IPS DF 4.7 (cell line): ENCODE results near the gene CBR1.

Experiments
- DNase-seq: peaks from one replicate; pipeline ENCODE4 v3.0.0-alpha.2; 2013; ENCODE audit warnings: low spot score; ENCODE audit errors: extremely low read depth

Gene CBR1

DNA sequence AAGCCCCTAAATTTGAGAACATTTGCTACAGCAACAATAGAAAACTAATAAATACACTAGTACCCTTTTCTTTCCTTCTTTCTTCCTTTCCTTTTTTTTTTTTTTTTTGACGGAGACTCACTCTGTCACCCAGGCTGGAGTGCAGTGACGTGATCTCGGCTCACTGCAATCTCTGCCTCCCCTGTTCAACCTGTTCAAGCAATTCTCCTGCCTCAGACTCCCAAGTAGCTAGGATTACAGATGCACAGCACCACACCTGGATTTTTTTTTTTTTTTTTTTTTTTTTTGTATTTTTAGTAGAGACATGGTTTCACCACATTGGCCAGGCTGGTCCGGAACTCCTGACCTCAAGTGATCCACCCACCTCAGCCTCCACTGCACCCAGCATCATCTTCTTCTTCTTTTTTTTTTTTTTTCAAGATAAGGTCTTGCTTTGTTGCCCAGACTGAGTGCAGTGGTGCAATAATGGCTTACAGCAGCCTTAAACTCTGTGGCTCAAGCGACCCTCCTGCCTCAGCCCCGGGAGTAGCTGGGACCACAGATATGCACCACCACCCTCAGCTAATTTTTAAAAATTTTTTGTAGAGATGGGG is 45.4 kb downstream of the CBR1 start:
- DNase-seq, result no peak

DNA sequence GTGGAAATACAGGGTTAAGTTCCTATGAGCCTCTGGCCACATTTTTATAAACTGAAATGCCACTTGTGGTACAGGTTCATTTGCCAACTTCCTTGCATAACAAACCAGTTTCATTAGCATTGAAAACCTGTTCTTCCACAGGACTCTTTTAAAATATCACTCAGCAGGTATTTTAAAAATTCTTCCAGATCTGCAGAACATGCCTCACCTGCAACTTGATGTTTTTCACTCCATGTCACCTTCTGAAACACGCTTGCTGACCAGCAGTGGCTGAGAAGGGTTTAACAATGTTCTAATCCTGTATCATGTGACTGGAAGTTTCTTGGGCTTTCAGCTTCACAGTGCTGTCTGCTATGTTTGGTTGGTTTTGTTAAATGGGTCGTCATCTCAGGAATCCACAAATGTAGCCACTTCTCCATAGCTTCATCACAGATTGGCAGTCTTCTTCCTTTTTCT is 47.5 kb downstream of the CBR1 start:
- no peak for DNase-seq

DNA sequence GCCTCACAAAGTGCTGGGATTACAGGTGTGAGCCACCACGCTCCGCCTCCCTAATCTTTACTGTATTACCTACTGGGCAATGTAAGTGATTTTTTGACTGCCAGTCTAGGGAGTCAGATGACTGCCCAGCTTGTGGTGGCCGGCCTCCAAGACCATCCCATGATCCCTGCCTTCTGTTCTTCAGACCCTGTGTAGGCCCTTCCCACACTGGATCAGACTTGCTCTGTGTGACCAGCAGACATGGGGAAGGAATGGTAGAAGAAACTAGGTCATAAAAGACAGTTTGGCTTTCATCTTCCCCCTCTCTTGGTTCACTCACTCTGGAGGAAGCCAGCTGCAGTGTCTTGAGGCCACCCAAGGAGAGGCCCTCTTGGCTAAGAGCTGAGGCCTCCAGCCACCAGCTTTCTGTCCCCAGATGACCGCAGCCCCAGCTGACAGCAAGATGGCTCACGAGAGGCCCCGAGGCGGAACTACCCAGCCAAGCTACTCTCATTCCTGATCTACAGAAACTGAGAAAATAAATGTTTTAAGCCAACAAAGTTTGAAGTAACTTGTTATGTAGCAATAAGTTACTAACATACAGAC is 50.6 kb downstream of the CBR1 start:
- no peak for DNase-seq
